ENCODE measurements around the gene CEP63. TPM values are rescaled to one million over a fixed set of nuclear protein-coding genes. Genes with fewer than 3 reads are reported as not detected.
A peak's percentile ranks its signal among the peaks of the same experiment; 100 is the strongest.

CEP63 gene
- total RNA-seq, 1 donor from 2014 or later, result 60.5 TPM

GRCh38 chr3:134449951-134450350 lies 35.9 kb upstream of the CEP63 start:
- Histone ChIP-seq H3K9ac (ENCODE audit: low read depth in 1 of 3, low read length in 3 of 3) (no peak overlapping the region), H3K27me3 (ENCODE audit: control insufficient read depth in 3 of 3, insufficient read depth in 3 of 3, low read length in 3 of 3) (no peaks in the 10 kb centered on the region), H3K27ac (ENCODE audit: low read depth, low read length) (no peak overlapping the region), H3K9me3 (ENCODE audit: control insufficient read depth in 3 of 3, low read length in 3 of 3) (no peaks in the 10 kb centered on the region), H3K36me3 (ENCODE audit: control insufficient read depth in 3 of 3, insufficient read depth in 3 of 3, low read length in 3 of 3) (no peaks in the 10 kb centered on the region), H3K4me1 (ENCODE audit: control insufficient read depth in 3 of 3, insufficient read depth in 3 of 3, low read length in 3 of 3) (peaks cover 11 to 13% (median 12%) of the 10 kb centered on the region in 3 donors), H3K4me3 (ENCODE audit: low read length in 3 of 3) (no peak overlapping the region)

GRCh38 chr3:134453631-134454030 lies 32.2 kb upstream of the CEP63 start:
- Histone ChIP-seq H3K9me3 (ENCODE audit: control insufficient read depth in 3 of 3, low read length in 3 of 3) (no peaks in the 10 kb centered on the region), H3K27ac (ENCODE audit: low read depth, low read length) (no peak overlapping the region), H3K27me3 (ENCODE audit: control insufficient read depth in 3 of 3, insufficient read depth in 3 of 3, low read length in 3 of 3) (no peaks in the 10 kb centered on the region), H3K4me1 (ENCODE audit: control insufficient read depth in 3 of 3, insufficient read depth in 3 of 3, low read length in 3 of 3) (no peaks in the 10 kb centered on the region), H3K4me3 (ENCODE audit: low read length in 3 of 3) (no peak overlapping the region), H3K36me3 (ENCODE audit: control insufficient read depth in 3 of 3, insufficient read depth in 3 of 3, low read length in 3 of 3) (no peaks in the 10 kb centered on the region), H3K9ac (ENCODE audit: low read depth in 1 of 3, low read length in 3 of 3) (no peak overlapping the region)

- peaks cover 3 to 8% (median 5%) of the 10 kb centered on the region in 3 donors for H3K4me1 ChIP-seq (ENCODE audit: control insufficient read depth in 3 of 3, insufficient read depth in 3 of 3, low read length in 3 of 3)
- H3K36me3 ChIP-seq (ENCODE audit: control insufficient read depth in 3 of 3, insufficient read depth in 3 of 3, low read length in 3 of 3), result no peaks in the 10 kb centered on the region
- no peak overlapping the region for H3K9ac ChIP-seq (ENCODE audit: low read depth in 1 of 3, low read length in 3 of 3)
- H3K27ac ChIP-seq (ENCODE audit: low read depth, low read length), result no peak overlapping the region
- no peaks in the 10 kb centered on the region for H3K9me3 ChIP-seq (ENCODE audit: control insufficient read depth in 3 of 3, low read length in 3 of 3)
- no peaks in the 10 kb centered on the region for H3K27me3 ChIP-seq (ENCODE audit: control insufficient read depth in 3 of 3, insufficient read depth in 3 of 3, low read length in 3 of 3)
- no peak overlapping the region for H3K4me3 ChIP-seq (ENCODE audit: low read length in 3 of 3)
Measured at GRCh38 chr3:134457376-134458074, 28.3 kb upstream of the CEP63 start.

GRCh38 chr3:134458406-134458945 lies 27.4 kb upstream of the CEP63 start:
- H3K9me3 ChIP-seq (ENCODE audit: control insufficient read depth in 3 of 3, low read length in 3 of 3), result no peaks in the 10 kb centered on the region
- H3K27me3 ChIP-seq (ENCODE audit: control insufficient read depth in 3 of 3, insufficient read depth in 3 of 3, low read length in 3 of 3), result no peaks in the 10 kb centered on the region
- peaks cover 6 to 12% (median 8%) of the 10 kb centered on the region in 3 donors for H3K4me1 ChIP-seq (ENCODE audit: control insufficient read depth in 3 of 3, insufficient read depth in 3 of 3, low read length in 3 of 3)
- no peaks in the 10 kb centered on the region for H3K36me3 ChIP-seq (ENCODE audit: control insufficient read depth in 3 of 3, insufficient read depth in 3 of 3, low read length in 3 of 3)
- no peak overlapping the region for H3K27ac ChIP-seq (ENCODE audit: low read depth, low read length)
- H3K4me3 ChIP-seq (ENCODE audit: low read length in 3 of 3), result no peak overlapping the region
- H3K9ac ChIP-seq (ENCODE audit: low read depth in 1 of 3, low read length in 3 of 3), result no peak overlapping the region

- H3K36me3 ChIP-seq (ENCODE audit: control insufficient read depth in 3 of 3, insufficient read depth in 3 of 3, low read length in 3 of 3), result no peaks in the 10 kb centered on the region
- H3K4me3 ChIP-seq (ENCODE audit: low read length in 3 of 3), result no peak overlapping the region
- peaks cover 0 to 3% (median 0%) of the 10 kb centered on the region in 3 donors for H3K27me3 ChIP-seq (ENCODE audit: control insufficient read depth in 3 of 3, insufficient read depth in 3 of 3, low read length in 3 of 3)
- peaks cover 10 to 16% (median 12%) of the 10 kb centered on the region in 3 donors for H3K4me1 ChIP-seq (ENCODE audit: control insufficient read depth in 3 of 3, insufficient read depth in 3 of 3, low read length in 3 of 3)
- H3K9me3 ChIP-seq (ENCODE audit: control insufficient read depth in 3 of 3, low read length in 3 of 3), result no peaks in the 10 kb centered on the region
- H3K9ac ChIP-seq (ENCODE audit: low read depth in 1 of 3, low read length in 3 of 3), result no peak overlapping the region
- no peak overlapping the region for H3K27ac ChIP-seq (ENCODE audit: low read depth, low read length)
Measured at GRCh38 chr3:134459562-134459961, 26.3 kb upstream of the CEP63 start.

- H3K27ac ChIP-seq (ENCODE audit: low read depth, low read length), result peak overlapping the region; percentile 60
- no peak overlapping the region for H3K9ac ChIP-seq (ENCODE audit: low read depth in 1 of 3, low read length in 3 of 3)
Measured at GRCh38 chr3:134460965-134461364, 24.9 kb upstream of the CEP63 start.

GRCh38 chr3:134462331-134462941 lies 23.4 kb upstream of the CEP63 start:
- Histone ChIP-seq H3K27ac (ENCODE audit: low read depth, low read length) (peak overlapping the region; percentile 84), H3K9ac (ENCODE audit: low read depth in 1 of 3, low read length in 3 of 3) (peak overlapping the region in 1 of 3 donors; percentile 45), H3K9me3 (ENCODE audit: control insufficient read depth in 3 of 3, low read length in 3 of 3) (no peaks in the 10 kb centered on the region), H3K36me3 (ENCODE audit: control insufficient read depth in 3 of 3, insufficient read depth in 3 of 3, low read length in 3 of 3) (no peaks in the 10 kb centered on the region), H3K27me3 (ENCODE audit: control insufficient read depth in 3 of 3, insufficient read depth in 3 of 3, low read length in 3 of 3) (peaks cover 0 to 3% (median 0%) of the 10 kb centered on the region in 3 donors), H3K4me1 (ENCODE audit: control insufficient read depth in 3 of 3, insufficient read depth in 3 of 3, low read length in 3 of 3) (peaks cover 14 to 22% (median 16%) of the 10 kb centered on the region in 3 donors), H3K4me3 (ENCODE audit: low read length in 3 of 3) (no peak overlapping the region)

More at GRCh38 chr3:134460965-134461364, 24.9 kb upstream of the CEP63 start:
- Histone ChIP-seq H3K36me3 (ENCODE audit: control insufficient read depth in 3 of 3, insufficient read depth in 3 of 3, low read length in 3 of 3) (no peaks in the 10 kb centered on the region), H3K27me3 (ENCODE audit: control insufficient read depth in 3 of 3, insufficient read depth in 3 of 3, low read length in 3 of 3) (peaks cover 0 to 3% (median 0%) of the 10 kb centered on the region in 3 donors), H3K9me3 (ENCODE audit: control insufficient read depth in 3 of 3, low read length in 3 of 3) (no peaks in the 10 kb centered on the region), H3K4me3 (ENCODE audit: low read length in 3 of 3) (no peak overlapping the region), H3K4me1 (ENCODE audit: control insufficient read depth in 3 of 3, insufficient read depth in 3 of 3, low read length in 3 of 3) (peaks cover 14 to 22% (median 15%) of the 10 kb centered on the region in 3 donors)

GRCh38 chr3:134463676-134464063 lies 22.2 kb upstream of the CEP63 start:
- no peak overlapping the region for H3K4me3 ChIP-seq (ENCODE audit: low read length in 3 of 3)
- peak overlapping the region in 1 of 3 donors; percentile 11 for H3K9ac ChIP-seq (ENCODE audit: low read depth in 1 of 3, low read length in 3 of 3)
- peak overlapping the region; percentile 84 for H3K27ac ChIP-seq (ENCODE audit: low read depth, low read length)
- peaks cover 0 to 3% (median 0%) of the 10 kb centered on the region in 3 donors for H3K27me3 ChIP-seq (ENCODE audit: control insufficient read depth in 3 of 3, insufficient read depth in 3 of 3, low read length in 3 of 3)
- H3K4me1 ChIP-seq (ENCODE audit: control insufficient read depth in 3 of 3, insufficient read depth in 3 of 3, low read length in 3 of 3), result peaks cover 14 to 22% (median 18%) of the 10 kb centered on the region in 3 donors
- H3K36me3 ChIP-seq (ENCODE audit: control insufficient read depth in 3 of 3, insufficient read depth in 3 of 3, low read length in 3 of 3), result no peaks in the 10 kb centered on the region
- H3K9me3 ChIP-seq (ENCODE audit: control insufficient read depth in 3 of 3, low read length in 3 of 3), result no peaks in the 10 kb centered on the region

GRCh38 chr3:134464064-134464688 lies 21.7 kb upstream of the CEP63 start:
- Histone ChIP-seq H3K27ac (ENCODE audit: low read depth, low read length) (peak overlapping the region; percentile 70), H3K9ac (ENCODE audit: low read depth in 1 of 3, low read length in 3 of 3) (peak overlapping the region in 1 of 3 donors; percentile 20), H3K27me3 (ENCODE audit: control insufficient read depth in 3 of 3, insufficient read depth in 3 of 3, low read length in 3 of 3) (peaks cover 0 to 3% (median 0%) of the 10 kb centered on the region in 3 donors), H3K9me3 (ENCODE audit: control insufficient read depth in 3 of 3, low read length in 3 of 3) (no peaks in the 10 kb centered on the region), H3K4me3 (ENCODE audit: low read length in 3 of 3) (no peak overlapping the region), H3K4me1 (ENCODE audit: control insufficient read depth in 3 of 3, insufficient read depth in 3 of 3, low read length in 3 of 3) (peaks cover 14 to 22% (median 18%) of the 10 kb centered on the region in 3 donors), H3K36me3 (ENCODE audit: control insufficient read depth in 3 of 3, insufficient read depth in 3 of 3, low read length in 3 of 3) (no peaks in the 10 kb centered on the region)
